B cell (primary cell): ENCODE measurements around the gene CNR2. TPM values are rescaled to one million over a fixed set of nuclear protein-coding genes. Genes with fewer than 3 reads are reported as not detected.

Experiments used
- ATAC-seq: fragments of 200-7000 bp; cut with Tn5 transposase; one replicate; pipeline ENCODE4 v1.10.0; 2021; ENCODE audit warnings: low read depth, mild to moderate bottlenecking, moderate number of reproducible peaks, moderate library complexity
- CTCF ChIA-PET: fragments of 350-600 bp; sonication (Branson Sonifier 250); formaldehyde crosslinking; loops from one replicate; lab custom pipeline; 2021; ENCODE audit warnings: antibody characterized with exemption, inconsistent platforms; lab: Charles Lee
- POLR2A ChIA-PET: fragments of 350-600 bp; sonication (Branson Sonifier 250); formaldehyde crosslinking; loops from one replicate; lab custom pipeline; 2021; ENCODE audit warnings: antibody characterized with exemption; lab: Charles Lee
- DNase-seq: peaks from one replicate; pipeline ENCODE4 v3.0.0; 2013
- H2AFZ ChIP-seq: 2 replicates; pipeline ENCODE4 v1.6.1; 2012; ENCODE audit warnings: mild to moderate bottlenecking, low read depth, low read length; ENCODE audit not compliant: insufficient read depth, poor library complexity, severe bottlenecking
- H3K27ac ChIP-seq, 2 donors: 1 replicate in 1 of 2; 2 replicates in 1 of 2; pipeline ENCODE4 v1.5.1; 2012 to 2013; ENCODE audit warnings: low read length in 2 of 2, mild to moderate bottlenecking in 2 of 2, moderate library complexity in 1 of 2
- H3K27me3 ChIP-seq, 4 experiments: fragments of 200-600 bp in 1 of 4; sonication (generic) in 1 of 4; replicated peaks in 1 of 4; 1 replicate in 2 of 4; 2 replicates in 2 of 4; pipeline versions ENCODE4 v1.6.1 to v1.7.0; 2013 to 2016; ENCODE audit warnings: low read length in 3 of 4, mild to moderate bottlenecking in 2 of 4, mixed read lengths in 1 of 4, moderate library complexity in 1 of 4; ENCODE audit not compliant: insufficient read depth in 4 of 4, control insufficient read depth in 3 of 4; ENCODE audit errors: control extremely low read depth in 1 of 4
- H3K36me3 ChIP-seq, 2 experiments: replicated peaks in 1 of 2; 1 replicate in 1 of 2; 2 replicates in 1 of 2; pipeline versions ENCODE4 v1.6.1 to v1.7.1; 2013; ENCODE audit warnings: low read length in 1 of 2; ENCODE audit not compliant: insufficient read depth in 2 of 2, control insufficient read depth in 1 of 2; ENCODE audit errors: control extremely low read depth in 1 of 2, extremely low read depth in 1 of 2
- H3K4me1 ChIP-seq, 2 donors: fragments of 200-600 bp in 1 of 2; sonication (generic) in 1 of 2; 1 replicate in 1 of 2; 2 replicates in 1 of 2; pipeline versions ENCODE4 v1.5.1 to v1.6.1; 2013 to 2017; ENCODE audit warnings: low read length in 2 of 2; ENCODE audit not compliant: control insufficient read depth in 2 of 2, insufficient read depth in 2 of 2
- H3K4me2 ChIP-seq: replicated peaks from 2 replicates; pipeline ENCODE3; 2012; ENCODE audit warnings: mild to moderate bottlenecking, low read depth, low read length; ENCODE audit not compliant: poor library complexity, severe bottlenecking
- H3K4me3 ChIP-seq, 5 experiments: fragments of 200-600 bp in 1 of 5; sonication (generic) in 1 of 5; 1 replicate in 3 of 5; 2 replicates in 2 of 5; pipeline versions ENCODE4 v1.5.1 to v1.7.0; 2011 to 2016; ENCODE audit warnings: low read length in 4 of 5, mild to moderate bottlenecking in 4 of 5, low read depth in 2 of 5, control low read depth in 1 of 5, moderate library complexity in 1 of 5; ENCODE audit not compliant: insufficient read depth in 1 of 5; ENCODE audit errors: control extremely low read depth in 1 of 5, extremely low read depth in 1 of 5
- H3K79me2 ChIP-seq: fragments of 200-600 bp; sonication (generic); one replicate; pipeline ENCODE4 v1.6.0; 2016; ENCODE audit warnings: low read length; ENCODE audit not compliant: control insufficient read depth, insufficient read depth
- H3K9ac ChIP-seq: fragments of 200-600 bp; sonication (generic); 2 replicates; pipeline ENCODE4 v1.6.1; 2017; ENCODE audit warnings: mild to moderate bottlenecking, low read length, moderate library complexity
- H3K9me3 ChIP-seq, 3 donors: one replicate each; pipeline versions ENCODE4 v1.6.1 to v1.7.1; 2013; ENCODE audit warnings: low read length in 2 of 3; ENCODE audit not compliant: control insufficient read depth in 2 of 3, insufficient read depth in 1 of 3; ENCODE audit errors: control extremely low read depth in 1 of 3
- H4K20me1 ChIP-seq: 2 replicates; pipeline ENCODE4 v1.6.0; 2012; ENCODE audit warnings: mild to moderate bottlenecking, low read length; ENCODE audit not compliant: insufficient read depth, control insufficient read depth, poor library complexity, severe bottlenecking
- H3K27ac Mint-ChIP-seq: one replicate; pipeline ENCODE4 v1.8.0; 2021; ENCODE audit warnings: mixed read lengths
- H3K27me3 Mint-ChIP-seq: one replicate; pipeline ENCODE4 v1.8.0; 2021; ENCODE audit warnings: mixed read lengths
- H3K4me1 Mint-ChIP-seq: one replicate; pipeline ENCODE4 v1.8.0; 2021; ENCODE audit warnings: mixed read lengths
- H3K4me3 Mint-ChIP-seq: one replicate; pipeline ENCODE4 v1.8.0; 2021; ENCODE audit warnings: mixed read lengths
- H3K9me3 Mint-ChIP-seq: one replicate; pipeline ENCODE4 v1.8.0; 2022; ENCODE audit warnings: mixed read lengths; ENCODE audit not compliant: insufficient read depth
- CTCF ChIP-seq: fragments of 200-600 bp; IDR thresholded peaks from one replicate; pipeline ENCODE4 v1.8.0; 2022; ENCODE audit warnings: antibody characterized with exemption, mild to moderate bottlenecking
- EZH2 ChIP-seq: IDR thresholded peaks from 2 replicates; pipeline ENCODE4 v1.6.1; 2012; ENCODE audit warnings: borderline replicate concordance, low read depth, mild to moderate bottlenecking, moderate library complexity, low read length; ENCODE audit not compliant: insufficient read depth, poor library complexity, severe bottlenecking
- WGBS: methylation state at CpG from one replicate; pipeline ENCODE4 v1.1.5; 2013; ENCODE audit warnings: missing lambda C conversion rate; ENCODE audit not compliant: insufficient coverage; 5-methylcytosine and 5-hydroxymethylcytosine counted together
- intact Hi-C: fragments of 100-400 bp; cut with micrococcal nuclease; formaldehyde crosslinking; loops from one replicate; pipeline ENCODE4 v1.10.0; 2022
- polyA plus RNA-seq: library from polyadenylated mRNA; depleted of rRNA; stranded (reverse); fragments of >200 nt; gene quantifications from 2 replicates; pipeline ENCODE4 v1.2.3, GENCODE V29; 2012
- total RNA-seq, 2 donors: library from RNA; stranded (reverse); fragments of 120-200 nt in 1 of 2; gene quantifications; 1 replicate in 1 of 2; 2 replicates in 1 of 2; pipeline versions ENCODE4 v1.2.3 to v1.2.4, GENCODE V29; 2013 to 2022

CNR2 gene
- total and polyA plus RNA-seq, 2 donors (not counting 1 experiment from before 2014, with no cell fraction given) = 45.6 to 63.4 TPM

GRCh38 chr1:23845163-23845562, 68.0 kb downstream of the CNR2 start:
- Histone ChIP-seq H3K27ac (no peak overlapping the region), H3K79me2 (no peaks in the 10 kb centered on the region), H3K36me3 (peaks cover 2 to 26% of the 10 kb centered on the region in 2 experiments), H3K4me1 (no peaks in the 10 kb centered on the region), H3K4me2 (no peak overlapping the region), H2AFZ (no peak overlapping the region), H3K9ac (no peak overlapping the region), H3K9me3 (peaks cover 0 to 4% (median 0%) of the 10 kb centered on the region in 3 donors), H3K27me3 (no peaks in the 10 kb centered on the region), H3K4me3 (no peak overlapping the region), H4K20me1 (no peaks in the 10 kb centered on the region)
- no peaks in the 10 kb centered on the region for H3K27me3 Mint-ChIP-seq
- TF ChIP-seq CTCF (no peak), EZH2 (no peak)
- DNase-seq = no peak
- no peaks in the 10 kb centered on the region for H3K4me1 Mint-ChIP-seq
- no peaks in the 10 kb centered on the region for H3K9me3 Mint-ChIP-seq
- intact Hi-C loops = no loop called here
- H3K4me3 Mint-ChIP-seq = no peak overlapping the region
- ATAC-seq = no peak
- no peak overlapping the region for H3K27ac Mint-ChIP-seq
- WGBS = 100% methylated on average over 2 of the region's 2 CpGs
- CTCF ChIA-PET = interaction anchor here (3.0 kb wide), 1 partner anchor 35 kb away, joined by 15 read pairs; no protein-coding TSS in a partner anchor
- POLR2A ChIA-PET = no interaction called here

- no peaks in the 10 kb centered on the region for H3K4me1 ChIP-seq
- H3K9me3 Mint-ChIP-seq = no peaks in the 10 kb centered on the region
Observed at GRCh38 chr1:23843644-23844043, 69.5 kb downstream of the CNR2 start.

More at GRCh38 chr1:23843644-23844043, 69.5 kb downstream of the CNR2 start:
- CTCF ChIA-PET = interaction anchor here (3.0 kb wide), 1 partner anchor 33 kb away, joined by 15 read pairs; no protein-coding TSS in a partner anchor
- Histone ChIP-seq H3K27me3 (no peaks in the 10 kb centered on the region), H3K4me3 (no peak overlapping the region), H3K27ac (no peak overlapping the region), H3K79me2 (no peaks in the 10 kb centered on the region), H3K36me3 (peaks cover 2 to 22% of the 10 kb centered on the region in 2 experiments), H3K9me3 (peaks cover 0 to 4% (median 0%) of the 10 kb centered on the region in 3 donors), H2AFZ (no peak overlapping the region), H3K4me2 (no peak overlapping the region), H4K20me1 (no peaks in the 10 kb centered on the region), H3K9ac (no peak overlapping the region)
- Mint-ChIP-seq H3K4me1 (peaks cover under 1% of the 10 kb centered on the region), H3K27me3 (no peaks in the 10 kb centered on the region), H3K4me3 (no peak overlapping the region), H3K27ac (no peak overlapping the region)
- intact Hi-C loops = no loop called here
- POLR2A ChIA-PET = no interaction called here
- TF ChIP-seq CTCF = no peak
- no peak for TF ChIP-seq EZH2
- ATAC-seq = no peak
- no CpG with 5 or more reads among the region's 5 CpGs for WGBS
- DNase-seq = no peak
